K562 (cell line): Measurements from ENCODE around the gene AP1G2. TPM values are rescaled to one million over a fixed set of nuclear protein-coding genes. Genes with fewer than 3 reads are reported as not detected.
"Not testable (repeated sequence)": the region's sequence is repeated elsewhere in the genome, so short reads cannot be mapped to it uniquely, and the experiment has no call there.

ENCODE experiments used
- ATAC-seq: fragments of 200-7000 bp; cut with Tn5 transposase; 3 replicates; pipeline ENCODE4 v1.9.1; 2020; ENCODE audit warnings: moderate library complexity
- BruUV-seq: library from RNA; stranded (reverse); fragments of 400-500 nt; replicated peaks from 2 replicates; lab custom pipeline; 2021; lab: Mats Ljungman, UMichigan
- CTCF ChIA-PET: fragments of 300-600 bp; formaldehyde crosslinking; extraction: SDS; loops from one replicate; lab custom pipeline; 2021; ENCODE audit warnings: low intra/inter-chr PET ratio; lab: Yijun Ruan, JAX
- POLR2A ChIA-PET: fragments of 300-600, 350-650 bp; sonication (Branson Sonifier 250); formaldehyde crosslinking; extraction: SDS; loops from one replicate; lab custom pipeline; 2021; ENCODE audit warnings: antibody characterized with exemption, inconsistent platforms; lab: Yijun Ruan, JAX
- DNase-seq, 4 experiments: peaks; one replicate each; pipeline versions ENCODE4 v3.0.0 to v3.0.0-alpha.2; 2011 to 2018; ENCODE audit warnings: low spot score in 3 of 4, mixed read lengths in 3 of 4; ENCODE audit errors: extremely low read depth in 1 of 4
- FAIRE-seq: peaks from 2 replicates; lab custom pipeline; 2011; peaks lifted over from hg19 to GRCh38; lab: Jason Lieb, UNC
- H2AFZ ChIP-seq: 2 replicates; pipeline ENCODE4 v1.6.0; 2011; ENCODE audit warnings: low read depth, low read length, control low read depth, inconsistent platforms
- H3K27ac ChIP-seq: fragments of 200-600 bp; 3 replicates; pipeline ENCODE4 v1.8.0; 2011; ENCODE audit warnings: low read depth, mild to moderate bottlenecking, control low read depth, inconsistent platforms, low read length, moderate library complexity, mixed read lengths; ENCODE audit errors: extremely low read depth
- H3K27me3 ChIP-seq, 2 experiments: fragments of 300-600 bp in 1 of 2; 2 replicates in 1 of 2; 3 replicates in 1 of 2; pipeline versions ENCODE4 v1.6.0 to v1.8.0; 2011; ENCODE audit warnings: inconsistent platforms in 2 of 2, low read length in 2 of 2, mild to moderate bottlenecking in 1 of 2, mixed read lengths in 1 of 2, moderate library complexity in 1 of 2; ENCODE audit not compliant: control insufficient read depth in 2 of 2, insufficient read depth in 2 of 2
- H3K36me3 ChIP-seq: fragments of 300-600 bp; 3 replicates; pipeline ENCODE4 v1.8.0; 2011; ENCODE audit warnings: mild to moderate bottlenecking, low read length, inconsistent platforms; ENCODE audit not compliant: control insufficient read depth, insufficient read depth
- H3K4me1 ChIP-seq, 2 experiments: fragments of 200-600 bp in 1 of 2; replicated peaks in 1 of 2; 2 replicates in 1 of 2; 3 replicates in 1 of 2; pipeline versions ENCODE4 v1.5.1 to v1.8.0; 2011; ENCODE audit warnings: inconsistent platforms in 2 of 2, low read length in 2 of 2, mild to moderate bottlenecking in 1 of 2, mixed read lengths in 1 of 2, moderate library complexity in 1 of 2; ENCODE audit not compliant: control insufficient read depth in 2 of 2, insufficient read depth in 2 of 2
- H3K4me2 ChIP-seq: 2 replicates; pipeline ENCODE4 v1.6.1; 2011; ENCODE audit warnings: low read length, control low read depth, inconsistent platforms, mixed read lengths; ENCODE audit not compliant: insufficient read depth
- H3K4me3 ChIP-seq: fragments of 200-600 bp; sonication (generic), shearing (Covaris generic); 2 replicates; pipeline ENCODE4 v1.5.1; 2016; ENCODE audit warnings: control low read depth, inconsistent platforms
- H3K79me2 ChIP-seq: fragments of 200-600 bp; 3 replicates; pipeline ENCODE4 v1.8.0; 2011; ENCODE audit warnings: low read length, inconsistent platforms; ENCODE audit not compliant: control insufficient read depth, insufficient read depth
- H3K9ac ChIP-seq, 2 experiments: 2 replicates each; pipeline versions ENCODE4 v1.6.0 to v1.6.1; 2011; ENCODE audit warnings: low read depth in 2 of 2, low read length in 2 of 2, control low read depth in 1 of 2, inconsistent platforms in 1 of 2, mild to moderate bottlenecking in 1 of 2, mixed read lengths in 1 of 2; ENCODE audit not compliant: insufficient read depth in 1 of 2
- H3K9me1 ChIP-seq: one replicate; pipeline ENCODE4 v1.6.0; 2011; ENCODE audit warnings: inconsistent platforms, mild to moderate bottlenecking, low read length, moderate library complexity; ENCODE audit not compliant: control insufficient read depth, insufficient read depth
- H3K9me3 ChIP-seq: replicated peaks from 2 replicates; pipeline ENCODE4 v1.5.1; 2011; ENCODE audit warnings: low read depth, low read length, inconsistent platforms; ENCODE audit not compliant: control insufficient read depth, insufficient read depth
- H4K20me1 ChIP-seq: replicated peaks from 2 replicates; pipeline ENCODE4 v1.6.1; 2011; ENCODE audit warnings: low read length, inconsistent platforms, mixed read lengths; ENCODE audit not compliant: control insufficient read depth, insufficient read depth
- ASH1L ChIP-seq: fragments of 450-650 bp; IDR thresholded peaks from 2 replicates; pipeline ENCODE4 v1.6.1; 2018; ENCODE audit warnings: borderline replicate concordance, mild to moderate bottlenecking, low read depth; ENCODE audit not compliant: partially characterized antibody
- MLLT1 ChIP-seq, 2 experiments: fragments of 450-650 bp; IDR thresholded peaks; 2 replicates each; pipeline ENCODE4 v1.6.1; 2016
- POLR2A ChIP-seq: fragments of 450-650 bp; conservative IDR thresholded peaks from 2 replicates; pipeline ENCODE4 v1.6.1; 2016
- RBFOX2 ChIP-seq: fragments of 200-400 bp; formaldehyde crosslinking; IDR thresholded peaks from 2 replicates; pipeline ENCODE4 v1.6.1; 2017; ENCODE audit warnings: low read depth, mild to moderate bottlenecking, low read length, moderate library complexity
- SUPT5H ChIP-seq: fragments of 450-650 bp; IDR thresholded peaks from 2 replicates; pipeline ENCODE4 v1.6.1; 2016
- WGBS: fragments of 100-300 bp; shearing (Covaris generic); methylation state at CpG from one replicate; pipeline ENCODE4 v1.1.6; 2016; ENCODE audit warnings: low coverage, mixed read lengths; ENCODE audit not compliant: insufficient coverage; ENCODE audit errors: missing lambda C conversion rate; 5-methylcytosine and 5-hydroxymethylcytosine counted together
- in situ Hi-C: fragments of 300-500 bp; cut with MboI; formaldehyde crosslinking; loops from 4 replicates; pipeline ENCODE4 v1.15.0; 2018; ENCODE audit warnings: inconsistent platforms, mixed read lengths
- intact Hi-C: fragments of 100-400 bp; cut with micrococcal nuclease; formaldehyde crosslinking; loops from 2 replicates; pipeline ENCODE4 v1.14.2; 2022
- polyA plus RNA-seq, 8 experiments: library from polyadenylated mRNA; depleted of rRNA in 4 of 8; stranded (reverse) in 5 of 8; unstranded in 3 of 8; fragments of >200 nt; fragmentation: Nextera tagmentation in 2 of 8; fragmentation: Illumina TruSeq in 1 of 8; extraction: Ambion mirVana in 2 of 8; extraction: Trizol in 1 of 8; gene quantifications; 2 replicates each; pipeline versions ENCODE4 v1.2.1 to v1.2.3, GENCODE V29; 2011 to 2014; ENCODE audit warnings: inconsistent platforms in 1 of 8, missing spikeins in 1 of 8
- total RNA-seq, 7 experiments: library from RNA; depleted of rRNA in 6 of 7; stranded (reverse); fragments of >200 nt in 6 of 7; fragmentation: Illumina TruSeq in 2 of 7; extraction: Trizol in 2 of 7; gene quantifications; 2 replicates each; pipeline versions ENCODE4 v1.2.1 to v1.2.3, GENCODE V29; 2011 to 2021; ENCODE audit warnings: low replicate concordance in 1 of 7

AP1G2 gene
- total and polyA plus RNA-seq, 9 of the 15 experiments (the other 6 are each of a cell fraction or from before 2014, with no cell fraction given), result 19.1 to 83.5 (median 33.3) TPM

DNA sequence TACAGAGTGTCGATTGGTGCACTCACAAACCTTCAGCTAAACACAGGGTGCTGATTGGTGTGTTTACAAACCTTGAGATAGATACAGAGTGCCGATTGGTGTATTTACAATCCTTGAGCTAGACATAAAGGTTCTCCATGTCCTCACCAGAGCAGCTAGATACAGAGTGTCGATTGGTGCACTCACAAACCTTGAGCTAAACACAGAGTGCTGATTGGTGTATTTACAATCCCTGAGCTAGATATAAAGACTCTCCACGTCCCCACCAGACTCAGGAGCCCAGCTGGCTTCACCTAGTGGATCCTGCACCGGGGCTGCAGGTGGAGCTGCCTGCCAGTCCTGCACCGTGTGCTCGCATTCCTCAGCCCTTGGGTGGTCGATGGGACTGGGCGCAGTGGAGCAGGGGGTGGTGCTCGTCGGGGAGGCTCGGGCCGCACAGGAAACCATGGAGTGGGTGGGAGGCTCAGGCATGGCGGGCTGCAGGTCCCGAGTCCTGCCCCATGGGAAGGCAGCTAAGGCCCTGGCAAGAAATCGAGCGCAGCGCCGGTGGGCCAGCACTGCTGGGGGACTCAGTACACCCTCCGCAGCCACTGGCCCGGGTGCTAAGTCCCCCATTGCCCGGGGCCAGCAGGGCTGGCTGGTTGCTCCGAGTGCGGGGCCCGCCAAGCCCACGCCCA lies 17.1 kb upstream of the AP1G2 start:
- H2AFZ ChIP-seq, H3K36me3 ChIP-seq, ATAC-seq, H3K9ac ChIP-seq, H3K27me3 ChIP-seq, FAIRE-seq, BruUV-seq, POLR2A ChIA-PET, H3K4me2 ChIP-seq, CTCF ChIA-PET, H3K27ac ChIP-seq, H3K9me3 ChIP-seq, H3K79me2 ChIP-seq, H3K4me1 ChIP-seq, DNase-seq: not testable (repeated sequence)
- 19% methylated on average over 7 of the region's 26 CpGs for WGBS
- TF ChIP-seq ASH1L, result peak; percentile 33
- TF ChIP-seq, all 486 proteins: peak for 1; not testable (repeated sequence) for 485
- H4K20me1 ChIP-seq, H3K9me1 ChIP-seq, H3K4me3 ChIP-seq, in situ Hi-C loops: not testable (repeated sequence)
- intact Hi-C loops, result loop anchor here (5.0 to 10.0 kb wide), 3 partner anchors 130 to 368 kb away; partner anchors contain the start of gene DHRS4

DNA sequence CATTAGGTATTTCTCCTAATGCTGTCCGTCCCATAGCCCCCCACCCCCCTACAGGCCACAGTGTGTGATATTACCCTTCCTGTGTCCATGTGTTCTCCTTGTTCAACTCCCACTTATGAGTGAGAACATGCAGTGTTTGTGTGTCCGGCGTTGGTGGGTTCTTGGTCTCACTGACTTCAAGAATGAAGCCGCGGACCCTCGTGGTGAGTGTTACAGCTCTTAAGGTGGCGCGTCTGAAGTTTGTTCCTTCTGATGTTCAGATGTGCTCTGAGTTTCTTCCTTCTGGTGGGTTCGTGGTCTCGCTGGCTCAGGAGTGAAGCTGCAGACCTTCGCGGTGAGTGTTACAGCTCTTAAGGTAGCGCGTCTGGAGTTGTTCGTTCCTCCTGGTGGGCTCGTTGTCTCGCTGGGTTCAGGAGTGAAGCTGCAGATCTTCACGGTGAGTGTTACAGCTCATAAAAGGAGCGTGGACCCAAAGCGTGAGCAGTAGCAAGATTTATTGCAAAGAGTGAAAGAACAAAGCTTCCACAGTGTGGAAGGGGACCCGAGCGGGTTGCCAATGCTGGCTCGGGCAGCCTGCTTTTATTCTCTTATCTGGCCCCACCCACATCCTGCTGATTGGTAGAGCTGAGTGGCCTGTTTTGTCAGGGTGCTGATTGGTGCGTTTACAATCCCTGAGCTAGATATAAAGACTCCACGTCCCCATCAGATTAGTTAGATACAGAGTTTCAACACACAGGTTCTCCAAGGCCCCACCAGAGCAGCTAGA lies 16.4 kb upstream of the AP1G2 start:
- H3K4me1 ChIP-seq, DNase-seq, H3K79me2 ChIP-seq, H3K27ac ChIP-seq, H3K9ac ChIP-seq, H2AFZ ChIP-seq, in situ Hi-C loops, H3K36me3 ChIP-seq, H3K27me3 ChIP-seq, CTCF ChIA-PET, H3K4me3 ChIP-seq, H3K4me2 ChIP-seq, FAIRE-seq, H3K9me3 ChIP-seq, H4K20me1 ChIP-seq, H3K9me1 ChIP-seq, POLR2A ChIA-PET: not testable (repeated sequence)
- intact Hi-C loops, result loop anchor here (10.0 kb wide), 1 partner anchor 131 kb away; no protein-coding TSS in a partner anchor
- 33% methylated on average over 13 of the region's 25 CpGs for WGBS
- TF ChIP-seq RBFOX2, result peak; percentile 38; the same call in 1 of the 2 replicates
- TF ChIP-seq MLLT1 (IDR thresholded peaks at IDR 0.05), result 0 out of 4 replicates have a peak, but pooled peaks of 1 of the 2 experiments have one; percentile 32
- peak; percentile 83 for TF ChIP-seq POLR2A
- peak; percentile 39; the same call in 1 of the 2 replicates for TF ChIP-seq SUPT5H
- TSS peak; percentile 97 for BruUV-seq
- ATAC-seq, result peak; percentile 39; the same call in 1 of the 3 replicates
